Gastrocnemius medialis (tissue), 4 donors: ENCODE results near the gene LDB3.

Experiments used
- CTCF ChIP-seq, 5 experiments: fragments of 450-650 bp in 3 of 5; fragments of 200-600 bp in 2 of 5; sonication (generic) in 2 of 5; IDR thresholded peaks in 4 of 5; conservative IDR thresholded peaks in 1 of 5; 1 replicate in 4 of 5; 2 replicates in 1 of 5; pipeline ENCODE4 v1.5.1; 2016 to 2019; ENCODE audit warnings: antibody characterized with exemption in 5 of 5, mild to moderate bottlenecking in 3 of 5, moderate library complexity in 3 of 5
- POLR2A ChIP-seq, 2 donors: fragments of 450-650 bp; IDR thresholded peaks; one replicate each; pipeline ENCODE4 v1.6.1; 2017; ENCODE audit warnings: antibody characterized with exemption in 2 of 2, mild to moderate bottlenecking in 2 of 2, moderate library complexity in 2 of 2

- no peak for TF ChIP-seq CTCF (IDR thresholded peaks at IDR 0.05 in 4 of 5, conservative IDR thresholded peaks at IDR 0.05 in 1 of 5)
- no peak for TF ChIP-seq POLR2A (IDR thresholded peaks at IDR 0.05)
These were observed 37.6 kb downstream of the LDB3 start for GRCh38 chr10:86705905-86706304.
